Right atrium auricular region (tissue), 2 donors: ENCODE data around the gene HEXD. TPM values are rescaled to one million over a fixed set of nuclear protein-coding genes. Genes with fewer than 3 reads are reported as not detected.

ENCODE experiments used
- DNase-seq: peaks from one replicate; pipeline ENCODE4 v3.0.0-alpha.2; 2019; ENCODE audit warnings: low spot score
- H3K27ac ChIP-seq, 2 donors: fragments of 200-600 bp; sonication (generic); 1 replicate in 1 of 2; 2 replicates in 1 of 2; pipeline ENCODE4 v1.5.1; 2016 to 2019
- H3K27me3 ChIP-seq, 2 donors: fragments of 200-600 bp; sonication (generic); one replicate each; pipeline versions ENCODE4 v1.5.1 to v1.6.0; 2017 to 2019
- H3K36me3 ChIP-seq: fragments of 200-600 bp; sonication (generic); one replicate; pipeline ENCODE4 v1.5.1; 2016
- H3K4me1 ChIP-seq, 2 donors: fragments of 200-600 bp; sonication (generic); one replicate each; pipeline versions ENCODE4 v1.5.1 to v1.6.0; 2017 to 2019
- H3K4me3 ChIP-seq, 2 donors: fragments of 200-600 bp; sonication (generic); 1 replicate in 1 of 2; 2 replicates in 1 of 2; pipeline ENCODE4 v1.5.1; 2017 to 2019; ENCODE audit warnings: mild to moderate bottlenecking in 1 of 2, moderate library complexity in 1 of 2
- H3K9me3 ChIP-seq, 2 donors: fragments of 200-600 bp; sonication (generic); one replicate each; pipeline ENCODE4 v1.5.1; 2019
- CTCF ChIP-seq, 2 donors: fragments of 200-600 bp; sonication (generic); IDR thresholded peaks; one replicate each; pipeline ENCODE4 v1.5.1; 2019; ENCODE audit warnings: antibody characterized with exemption in 2 of 2
- total RNA-seq, 2 donors: library from RNA; depleted of rRNA; stranded (reverse); fragments of >200 nt; gene quantifications; one replicate each; pipeline ENCODE4 v1.1.0, GENCODE V29; 2016

HEXD gene
- total RNA-seq, 2 donors from 2014 or later = 11.3 to 15.6 TPM

GRCh38 chr17:82436601-82437324, 18.6 kb downstream of the HEXD start:
- no peak for DNase-seq
- H3K4me1 ChIP-seq = peaks cover 0 to 6% of the 10 kb centered on the region in 2 donors
- peaks cover 7% of the 10 kb centered on the region for H3K36me3 ChIP-seq
- H3K4me3 ChIP-seq = no peak overlapping the region
- H3K27ac ChIP-seq = no peak overlapping the region
- no peak for TF ChIP-seq CTCF (IDR thresholded peaks at IDR 0.05)
- H3K27me3 ChIP-seq = no peaks in the 10 kb centered on the region
- H3K9me3 ChIP-seq = no peaks in the 10 kb centered on the region

- H3K27ac ChIP-seq = no peak overlapping the region
- peaks cover 7% of the 10 kb centered on the region for H3K36me3 ChIP-seq
- H3K4me1 ChIP-seq = peaks cover 0 to 6% of the 10 kb centered on the region in 2 donors
- H3K4me3 ChIP-seq = no peak overlapping the region
- TF ChIP-seq CTCF (IDR thresholded peaks at IDR 0.05) = no peak
- H3K27me3 ChIP-seq = no peaks in the 10 kb centered on the region
- no peaks in the 10 kb centered on the region for H3K9me3 ChIP-seq
- DNase-seq = no peak
Observed at GRCh38 chr17:82437325-82437668, 19.1 kb downstream of the HEXD start.

- Histone ChIP-seq H3K27ac (no peak overlapping the region), H3K4me1 (peaks cover 0 to 6% of the 10 kb centered on the region in 2 donors), H3K27me3 (no peaks in the 10 kb centered on the region), H3K4me3 (no peak overlapping the region), H3K9me3 (no peaks in the 10 kb centered on the region), H3K36me3 (peaks cover 7% of the 10 kb centered on the region)
- DNase-seq = no peak
- no peak for TF ChIP-seq CTCF (IDR thresholded peaks at IDR 0.05)
Observed at GRCh38 chr17:82438401-82439193, 20.4 kb downstream of the HEXD start.

- Histone ChIP-seq H3K27me3 (no peaks in the 10 kb centered on the region), H3K36me3 (peaks cover 7% of the 10 kb centered on the region), H3K27ac (no peak overlapping the region), H3K4me1 (peaks cover 0 to 6% of the 10 kb centered on the region in 2 donors), H3K4me3 (no peak overlapping the region), H3K9me3 (no peaks in the 10 kb centered on the region)
- no peak for DNase-seq
- no peak for TF ChIP-seq CTCF (IDR thresholded peaks at IDR 0.05)
Observed at GRCh38 chr17:82439194-82439828, 21.2 kb downstream of the HEXD start.

GRCh38 chr17:82439829-82440365, 21.8 kb downstream of the HEXD start:
- Histone ChIP-seq H3K27ac (no peak overlapping the region), H3K4me3 (no peak overlapping the region)

More at GRCh38 chr17:82439829-82440365, 21.8 kb downstream of the HEXD start:
- Histone ChIP-seq H3K9me3 (no peaks in the 10 kb centered on the region), H3K4me1 (peaks cover 0 to 6% of the 10 kb centered on the region in 2 donors), H3K36me3 (peaks cover 7% of the 10 kb centered on the region), H3K27me3 (no peaks in the 10 kb centered on the region)
- no peak for DNase-seq
- no peak for TF ChIP-seq CTCF (IDR thresholded peaks at IDR 0.05)
